H1 (cell line): ENCODE measurements around the gene CCDC117. TPM values are rescaled to one million over a fixed set of nuclear protein-coding genes. Genes with fewer than 3 reads are reported as not detected.

Source experiments
- CTCF ChIA-PET: fragments of 300-600 bp; sonication (Branson Sonifier 250); formaldehyde crosslinking; loops from one replicate; lab custom pipeline; 2021; ENCODE audit not compliant: partially characterized antibody; lab: Charles Lee
- POLR2A ChIA-PET: fragments of 300-600 bp; sonication (Branson Sonifier 250); formaldehyde crosslinking; loops from one replicate; lab custom pipeline; 2021; ENCODE audit warnings: inconsistent platforms; ENCODE audit not compliant: partially characterized antibody; lab: Charles Lee
- DNase-seq, 2 experiments: peaks; one replicate each; pipeline versions ENCODE4 v3.0.0 to v3.0.0-alpha.2; 2010 to 2022; ENCODE audit warnings: low spot score in 2 of 2, low read depth in 1 of 2, mixed read lengths in 1 of 2
- FAIRE-seq: peaks from 2 replicates; lab custom pipeline; 2011; peaks lifted over from hg19 to GRCh38; lab: Jason Lieb, UNC
- H2AFZ ChIP-seq: 2 replicates; pipeline ENCODE4 v1.8.1; 2012; ENCODE audit warnings: low read length, inconsistent platforms
- H2AK5ac ChIP-seq: 2 replicates; pipeline ENCODE4 v1.6.1; 2013; ENCODE audit warnings: low read depth, low read length
- H2BK120ac ChIP-seq: replicated peaks from 2 replicates; pipeline ENCODE3; 2013; ENCODE audit warnings: low read depth, low read length, inconsistent platforms
- H2BK12ac ChIP-seq: 2 replicates; pipeline ENCODE4 v1.6.1; 2013; ENCODE audit warnings: low read depth, low read length
- H2BK15ac ChIP-seq: 2 replicates; pipeline ENCODE4 v1.6.1; 2013; ENCODE audit warnings: low read length
- H2BK20ac ChIP-seq: 2 replicates; pipeline ENCODE4 v1.6.1; 2013; ENCODE audit warnings: low read length
- H2BK5ac ChIP-seq: 2 replicates; pipeline ENCODE4 v1.6.1; 2013; ENCODE audit warnings: low read depth, low read length
- H3K14ac ChIP-seq: 2 replicates; pipeline ENCODE4 v1.6.1; 2013; ENCODE audit warnings: inconsistent platforms; ENCODE audit not compliant: insufficient read length
- H3K18ac ChIP-seq: 2 replicates; pipeline ENCODE4 v1.6.1; 2013; ENCODE audit warnings: low read length; ENCODE audit errors: extremely low read depth
- H3K23ac ChIP-seq: 2 replicates; pipeline ENCODE4 v1.6.1; 2013; ENCODE audit warnings: inconsistent platforms; ENCODE audit not compliant: insufficient read length
- H3K23me2 ChIP-seq: 2 replicates; pipeline ENCODE4 v1.6.1; 2013; ENCODE audit warnings: low read depth, low read length
- H3K27ac ChIP-seq: 2 replicates; pipeline ENCODE4 v1.6.1; 2011; ENCODE audit warnings: low read depth, low read length, inconsistent platforms
- H3K27me3 ChIP-seq, 4 experiments: replicated peaks in 1 of 4; 1 replicate in 1 of 4; 2 replicates in 3 of 4; pipeline versions ENCODE4 v1.6.1 to v1.8.1; 2011 to 2013; ENCODE audit warnings: low read length in 3 of 4, mild to moderate bottlenecking in 3 of 4, inconsistent platforms in 2 of 4, mixed read lengths in 2 of 4, moderate library complexity in 1 of 4; ENCODE audit not compliant: control insufficient read depth in 3 of 4, insufficient read depth in 3 of 4; ENCODE audit errors: extremely low read depth in 1 of 4
- H3K36me3 ChIP-seq, 4 experiments: 2 replicates each; pipeline versions ENCODE4 v1.6.1 to v1.8.1; 2011 to 2013; ENCODE audit warnings: mild to moderate bottlenecking in 4 of 4, low read length in 3 of 4, moderate library complexity in 2 of 4, control low read depth in 1 of 4, inconsistent platforms in 1 of 4; ENCODE audit not compliant: insufficient read depth in 4 of 4, control insufficient read depth in 2 of 4
- H3K4ac ChIP-seq: replicated peaks from 2 replicates; pipeline ENCODE3; 2013; ENCODE audit warnings: low read length, low read depth, mixed read lengths, inconsistent platforms; ENCODE audit not compliant: insufficient read length
- H3K4me1 ChIP-seq, 4 experiments: replicated peaks in 1 of 4; 1 replicate in 1 of 4; 2 replicates in 3 of 4; pipeline versions ENCODE4 v1.6.1 to v1.8.1; 2011 to 2013; ENCODE audit warnings: low read length in 3 of 4, inconsistent platforms in 2 of 4, mixed read lengths in 1 of 4; ENCODE audit not compliant: insufficient read depth in 4 of 4, control insufficient read depth in 3 of 4
- H3K4me2 ChIP-seq, 2 experiments: 2 replicates each; pipeline versions ENCODE4 v1.6.1 to v1.8.1; 2011 to 2013; ENCODE audit warnings: low read depth in 2 of 2, low read length in 2 of 2, control low read depth in 1 of 2, inconsistent platforms in 1 of 2, mild to moderate bottlenecking in 1 of 2; ENCODE audit not compliant: insufficient read depth in 1 of 2
- H3K4me3 ChIP-seq, 4 experiments: fragments of 200-600, 300-600 bp in 1 of 4; sonication (generic), shearing (Covaris generic), sonication (Bioruptor Twin) in 1 of 4; 2 replicates each; pipeline versions ENCODE4 v1.5.1 to v1.8.1; 2011 to 2016; ENCODE audit warnings: low read length in 4 of 4, low read depth in 3 of 4, control low read depth in 2 of 4, inconsistent platforms in 2 of 4, mild to moderate bottlenecking in 2 of 4, mixed read lengths in 1 of 4, moderate library complexity in 1 of 4; ENCODE audit not compliant: insufficient read depth in 2 of 4; ENCODE audit errors: extremely low read depth in 1 of 4
- H3K56ac ChIP-seq: replicated peaks from 2 replicates; pipeline ENCODE3; 2013; ENCODE audit warnings: low read depth, mild to moderate bottlenecking, mixed read lengths, low read length, inconsistent platforms; ENCODE audit not compliant: insufficient read length
- H3K79me1 ChIP-seq: 2 replicates; pipeline ENCODE4 v1.6.1; 2013; ENCODE audit warnings: low read depth, low read length, control low read depth
- H3K79me2 ChIP-seq, 2 experiments: 2 replicates each; pipeline versions ENCODE4 v1.6.1 to v1.8.1; 2012 to 2013; ENCODE audit warnings: low read length in 2 of 2, mild to moderate bottlenecking in 2 of 2, inconsistent platforms in 1 of 2; ENCODE audit not compliant: insufficient read depth in 2 of 2, control insufficient read depth in 1 of 2
- H3K9ac ChIP-seq, 4 experiments: replicated peaks in 1 of 4; 1 replicate in 1 of 4; 2 replicates in 3 of 4; pipeline versions ENCODE4 v1.6.1 to v1.8.1; 2011 to 2013; ENCODE audit warnings: low read depth in 3 of 4, low read length in 3 of 4, control low read depth in 2 of 4, mild to moderate bottlenecking in 2 of 4, moderate library complexity in 2 of 4, inconsistent platforms in 1 of 4; ENCODE audit errors: extremely low read depth in 1 of 4
- H3K9me3 ChIP-seq, 2 experiments: 2 replicates each; pipeline versions ENCODE4 v1.6.1 to v1.8.1; 2012 to 2013; ENCODE audit warnings: mild to moderate bottlenecking in 2 of 2, moderate library complexity in 2 of 2, control low read depth in 1 of 2, inconsistent platforms in 1 of 2, low read depth in 1 of 2, low read length in 1 of 2, mixed read lengths in 1 of 2; ENCODE audit not compliant: insufficient read depth in 2 of 2
- H4K20me1 ChIP-seq, 2 experiments: replicated peaks in 1 of 2; 2 replicates each; pipeline versions ENCODE3 to v1.8.1; 2011 to 2013; ENCODE audit warnings: inconsistent platforms in 2 of 2, low read length in 2 of 2, mild to moderate bottlenecking in 1 of 2; ENCODE audit not compliant: insufficient read depth in 2 of 2, control insufficient read depth in 1 of 2
- H4K5ac ChIP-seq: 2 replicates; pipeline ENCODE4 v1.6.1; 2013; ENCODE audit warnings: low read length, low read depth, mixed read lengths, inconsistent platforms; ENCODE audit not compliant: insufficient read length
- H4K8ac ChIP-seq: 2 replicates; pipeline ENCODE4 v1.8.0; 2013; ENCODE audit warnings: mild to moderate bottlenecking, moderate library complexity, low read length, inconsistent platforms; ENCODE audit not compliant: insufficient read depth; ENCODE audit errors: extremely low read depth
- H4K91ac ChIP-seq: replicated peaks from 2 replicates; pipeline ENCODE3; 2013; ENCODE audit warnings: low read length, mixed read lengths, inconsistent platforms; ENCODE audit not compliant: insufficient read length
- BRCA1 ChIP-seq: IDR thresholded peaks from 2 replicates; pipeline ENCODE4 v1.6.1; 2012; ENCODE audit warnings: low read depth, low read length, improper control_type of control experiment
- CEBPB ChIP-seq: IDR thresholded peaks from 2 replicates; pipeline ENCODE4 v1.6.1; 2012; ENCODE audit warnings: low read depth, low read length
- CTBP2 ChIP-seq: IDR thresholded peaks from 2 replicates; pipeline ENCODE4 v1.7.0; 2011; ENCODE audit warnings: borderline replicate concordance, mild to moderate bottlenecking, moderate library complexity, mixed read lengths, low read length; ENCODE audit not compliant: insufficient read depth, insufficient read length
- EP300 ChIP-seq, 2 experiments: IDR thresholded peaks; 1 replicate in 1 of 2; 2 replicates in 1 of 2; pipeline ENCODE4 v1.6.1; 2011 to 2012; ENCODE audit warnings: low read depth in 2 of 2, low read length in 2 of 2, mild to moderate bottlenecking in 2 of 2, borderline replicate concordance in 1 of 2, inconsistent platforms in 1 of 2, moderate library complexity in 1 of 2
- GABPA ChIP-seq: IDR thresholded peaks from 2 replicates; pipeline ENCODE4 v1.6.1; 2011; ENCODE audit warnings: mild to moderate bottlenecking, low read length, moderate library complexity, borderline replicate concordance; ENCODE audit not compliant: insufficient read depth
- HDAC6 ChIP-seq: IDR thresholded peaks from one replicate; pipeline ENCODE4 v1.7.1; 2012; ENCODE audit warnings: low read depth, mild to moderate bottlenecking, inconsistent platforms, low read length, moderate library complexity
- MAFK ChIP-seq: IDR thresholded peaks from 2 replicates; pipeline ENCODE4 v1.6.1; 2012; ENCODE audit warnings: low read depth, mild to moderate bottlenecking, improper control_type of control experiment, low read length
- RBBP5 ChIP-seq: IDR thresholded peaks from 2 replicates; pipeline ENCODE4 v1.7.1; 2012; ENCODE audit warnings: low read depth, mild to moderate bottlenecking, inconsistent platforms, low read length, moderate library complexity, borderline replicate concordance
- RFX5 ChIP-seq: IDR thresholded peaks from 2 replicates; pipeline ENCODE4 v1.6.1; 2011; ENCODE audit warnings: low read depth, low read length, improper control_type of control experiment, borderline replicate concordance
- YY1 ChIP-seq: IDR thresholded peaks from 2 replicates; pipeline ENCODE4 v1.6.1; 2011; ENCODE audit warnings: low read depth, mild to moderate bottlenecking, low read length
- WGBS, 2 experiments: shearing (Covaris generic) in 1 of 2; methylation state at CpG; one replicate each; pipeline versions ENCODE4 v1.1.6 to v1.1.7; 2013 to 2015; ENCODE audit warnings: low lambda C conversion rate in 2 of 2, mixed read lengths in 2 of 2, inconsistent platforms in 1 of 2, low coverage in 1 of 2, missing lambda C conversion rate in 1 of 2; ENCODE audit not compliant: insufficient replicate concordance in 2 of 2, insufficient coverage in 1 of 2, insufficient read length in 1 of 2; ENCODE audit errors: extremely low coverage in 1 of 2, missing lambda C conversion rate in 1 of 2; 5-methylcytosine and 5-hydroxymethylcytosine counted together
- polyA plus RNA-seq, 7 experiments: library from polyadenylated mRNA; depleted of rRNA in 3 of 7; stranded (reverse) in 5 of 7; unstranded in 2 of 7; fragments of >200 nt in 5 of 7; fragments of 200-250 nt in 2 of 7; gene quantifications; 1 replicate in 5 of 7; 2 replicates in 1 of 7; 4 replicates in 1 of 7; pipeline versions ENCODE4 v1.2.1 to v1.2.3, GENCODE V29; 2011 to 2013; ENCODE audit warnings: missing spikeins in 2 of 7, mixed read lengths in 2 of 7
- total RNA-seq: library from RNA; stranded (reverse); fragmentation: NEBNext Ultra II Directional; extraction: Animal tissue kit (Norgen Biotek cat#: 25700); gene quantifications from 2 replicates; pipeline ENCODE4 v1.2.1, GENCODE V29; 2021
- TF ChIP-seq, protein P1 (sequence below), 3 experiments: IDR thresholded peaks; 1 replicate in 2 of 3; 2 replicates in 1 of 3; pipeline versions ENCODE4 v1.5.1 to v1.6.1; 2011; ENCODE audit warnings: low read length in 3 of 3, mild to moderate bottlenecking in 3 of 3, inconsistent platforms in 2 of 3, low read depth in 1 of 3, moderate library complexity in 1 of 3; ENCODE audit not compliant: insufficient read depth in 1 of 3; ENCODE audit errors: control extremely low read depth in 1 of 3

The CCDC117 gene
- total and polyA plus RNA-seq, 2 of the 8 experiments (the other 6 are each of a cell fraction or from before 2014, with no cell fraction given), result 9.1 to 43.1 TPM

GRCh38 chr22:28821452-28821851 is 49.0 kb downstream of the CCDC117 start:
- DNase-seq (no peak), FAIRE-seq (no peak)
- Histone ChIP-seq H3K4me1 (no peaks in the 10 kb centered on the region; a peak in 1 of 7 replicates), H3K36me3 (no peaks in the 10 kb centered on the region), H2BK12ac (no peak overlapping the region), H4K20me1 (no peaks in the 10 kb centered on the region), H3K4me3 (no peak overlapping the region), H2BK120ac (no peak overlapping the region), H3K4me2 (no peak overlapping the region), H4K8ac (no peak overlapping the region), H2AFZ (no peak overlapping the region), H4K5ac (no peak overlapping the region), H3K23ac (no peak overlapping the region), H3K14ac (no peak overlapping the region), H3K27ac (no peak overlapping the region), H3K9me3 (no peaks in the 10 kb centered on the region), H3K56ac (no peak overlapping the region), H3K79me1 (no peaks in the 10 kb centered on the region), H2BK15ac (no peak overlapping the region), H2AK5ac (no peak overlapping the region), H3K18ac (no peak overlapping the region), H4K91ac (no peak overlapping the region), H3K4ac (no peak overlapping the region), H3K23me2 (peaks cover 5% of the 10 kb centered on the region; the same call in 1 of the 2 replicates), H3K79me2 (no peaks in the 10 kb centered on the region), H2BK20ac (no peak overlapping the region), H3K9ac (no peak overlapping the region), H3K27me3 (no peaks in the 10 kb centered on the region), H2BK5ac (no peak overlapping the region)
- CTCF ChIA-PET, result interaction anchor here (0.7 to 3.8 kb wide), 3 partner anchors 8 to 902 kb away, joined by 3 to 26 read pairs (median 7); partner anchors contain the start of gene PITPNB
- WGBS, 2 experiments, result 94% methylated on average over 1 of the region's 1 CpG; no CpG with 5 or more reads in 1 of the 2 experiments
- POLR2A ChIA-PET, result no interaction called here
- TF ChIP-seq RFX5 (no peak), GABPA (no peak), EP300 (IDR thresholded peaks at IDR 0.05; ENCODE audit: borderline replicate concordance in 1 of 2, low read depth in 2 of 2, low read length in 2 of 2) (no peak), CTBP2 (no peak), RBBP5 (no peak), YY1 (no peak), HDAC6 (no peak), MAFK (no peak), CEBPB (no peak), BRCA1 (no peak)
- TF ChIP-seq, protein P1, sequence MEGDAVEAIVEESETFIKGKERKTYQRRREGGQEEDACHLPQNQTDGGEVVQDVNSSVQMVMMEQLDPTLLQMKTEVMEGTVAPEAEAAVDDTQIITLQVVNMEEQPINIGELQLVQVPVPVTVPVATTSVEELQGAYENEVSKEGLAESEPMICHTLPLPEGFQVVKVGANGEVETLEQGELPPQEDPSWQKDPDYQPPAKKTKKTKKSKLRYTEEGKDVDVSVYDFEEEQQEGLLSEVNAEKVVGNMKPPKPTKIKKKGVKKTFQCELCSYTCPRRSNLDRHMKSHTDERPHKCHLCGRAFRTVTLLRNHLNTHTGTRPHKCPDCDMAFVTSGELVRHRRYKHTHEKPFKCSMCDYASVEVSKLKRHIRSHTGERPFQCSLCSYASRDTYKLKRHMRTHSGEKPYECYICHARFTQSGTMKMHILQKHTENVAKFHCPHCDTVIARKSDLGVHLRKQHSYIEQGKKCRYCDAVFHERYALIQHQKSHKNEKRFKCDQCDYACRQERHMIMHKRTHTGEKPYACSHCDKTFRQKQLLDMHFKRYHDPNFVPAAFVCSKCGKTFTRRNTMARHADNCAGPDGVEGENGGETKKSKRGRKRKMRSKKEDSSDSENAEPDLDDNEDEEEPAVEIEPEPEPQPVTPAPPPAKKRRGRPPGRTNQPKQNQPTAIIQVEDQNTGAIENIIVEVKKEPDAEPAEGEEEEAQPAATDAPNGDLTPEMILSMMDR (IDR thresholded peaks at IDR 0.05; ENCODE audit: control extremely low read depth in 1 of 3, insufficient read depth in 1 of 3, low read depth in 1 of 3, low read length in 3 of 3), result no peak
